Measurements from ENCODE around the gene HOXD1.

HOXD1 gene

GRCh38 chr2:176167398-176167797 is 21.1 kb upstream of the HOXD1 start:
- no peak for DNase-seq

GRCh38 chr2:176169181-176169580 is 19.3 kb upstream of the HOXD1 start:
- no peak for DNase-seq

GRCh38 chr2:176169711-176170110 is 18.8 kb upstream of the HOXD1 start:
- no peak for DNase-seq

- DNase-seq: no peak
These were observed 17.7 kb upstream of the HOXD1 start for GRCh38 chr2:176170602-176171305.

GRCh38 chr2:176171351-176172006 is 17.0 kb upstream of the HOXD1 start:
- no peak for DNase-seq

GRCh38 chr2:176172007-176172894 is 16.2 kb upstream of the HOXD1 start:
- no peak for DNase-seq

- no peak for DNase-seq
These were observed 15.4 kb upstream of the HOXD1 start for GRCh38 chr2:176172895-176173566.

- DNase-seq: no peak
These were observed 14.7 kb upstream of the HOXD1 start for GRCh38 chr2:176173567-176174381.

- DNase-seq: no peak
These were observed 14.1 kb upstream of the HOXD1 start for GRCh38 chr2:176174382-176174823.

- DNase-seq: no peak
These were observed 13.4 kb upstream of the HOXD1 start for GRCh38 chr2:176174824-176175708.

- no peak for DNase-seq
These were observed 12.5 kb upstream of the HOXD1 start for GRCh38 chr2:176175709-176176607.

- DNase-seq: no peak
These were observed 10.9 kb upstream of the HOXD1 start for GRCh38 chr2:176177580-176178037.

- DNase-seq: no peak
These were observed 10.3 kb upstream of the HOXD1 start for GRCh38 chr2:176178038-176178756.

- DNase-seq: no peak
These were observed 9.6 kb upstream of the HOXD1 start for GRCh38 chr2:176178757-176179295.

GRCh38 chr2:176181551-176181950 is 6.9 kb upstream of the HOXD1 start:
- DNase-seq: no peak

- no peak for DNase-seq
These were observed 5.8 kb upstream of the HOXD1 start for GRCh38 chr2:176182671-176183070.

- DNase-seq: no peak
These were observed 3.7 kb upstream of the HOXD1 start for GRCh38 chr2:176184749-176185148.

GRCh38 chr2:176186024-176186423 is 2.4 kb upstream of the HOXD1 start:
- no peak for DNase-seq
